Measurements from ENCODE around the gene UMAD1.

DNA sequence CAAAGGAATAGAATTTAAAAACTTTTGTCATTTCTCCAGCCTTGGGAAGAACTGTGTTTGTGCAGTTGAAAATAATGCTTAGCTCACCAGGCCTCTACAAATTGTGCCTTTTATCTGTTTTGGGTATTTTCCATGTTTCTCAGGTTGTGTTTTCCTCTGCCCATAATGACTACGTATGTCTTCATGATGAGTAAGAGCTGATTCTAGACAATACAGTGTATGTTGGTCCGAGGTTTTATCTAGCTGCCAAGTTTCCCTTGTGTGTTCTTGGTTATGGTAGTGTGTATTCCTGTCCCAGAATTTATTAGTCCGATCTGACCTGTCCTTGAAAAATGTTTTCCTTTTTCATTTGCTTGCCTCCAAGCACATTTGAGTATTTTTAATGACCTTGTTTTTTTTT, 244.3 kb downstream of the UMAD1 start:
- TF ChIP-seq CTCF (IDR thresholded peaks at IDR 0.05) (no peak), POLR2A (IDR thresholded peaks at IDR 0.05) (no peak)

Data from heart left ventricle (tissue), 13 donors.